GM10266 (cell line): Measurements from ENCODE around the gene CACNG4.

ENCODE experiments used
- DNase-seq: peaks from one replicate; pipeline ENCODE4 v3.0.0; 2012; ENCODE audit errors: extremely low spot score
- TF ChIP-seq, protein P1 (sequence below): IDR thresholded peaks from 2 replicates; pipeline ENCODE4 v1.5.1; 2012; ENCODE audit warnings: mild to moderate bottlenecking, low read depth; ENCODE audit not compliant: control insufficient read depth, insufficient read depth; ENCODE audit errors: missing control alignments

Gene CACNG4

DNA sequence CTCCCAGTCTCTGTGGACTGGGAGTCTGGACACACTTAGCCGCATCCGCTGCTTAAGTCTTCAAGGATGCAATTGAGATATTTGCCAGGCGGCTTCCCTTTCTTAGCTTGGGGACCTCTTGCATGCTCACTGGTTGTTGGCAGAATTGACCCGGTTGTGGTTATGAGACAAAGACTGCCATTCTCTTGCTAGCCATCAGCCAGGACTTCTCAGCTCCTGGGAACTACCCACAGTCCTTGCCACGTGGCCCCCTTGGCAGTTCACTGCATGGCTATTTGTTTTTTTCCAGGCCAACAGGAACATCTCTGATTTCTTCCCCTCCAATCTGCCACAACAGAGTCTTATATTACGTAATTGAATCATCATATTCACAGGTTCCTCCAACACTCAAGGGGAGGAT, 25.5 kb downstream of the CACNG4 start:
- TF ChIP-seq, protein P1, sequence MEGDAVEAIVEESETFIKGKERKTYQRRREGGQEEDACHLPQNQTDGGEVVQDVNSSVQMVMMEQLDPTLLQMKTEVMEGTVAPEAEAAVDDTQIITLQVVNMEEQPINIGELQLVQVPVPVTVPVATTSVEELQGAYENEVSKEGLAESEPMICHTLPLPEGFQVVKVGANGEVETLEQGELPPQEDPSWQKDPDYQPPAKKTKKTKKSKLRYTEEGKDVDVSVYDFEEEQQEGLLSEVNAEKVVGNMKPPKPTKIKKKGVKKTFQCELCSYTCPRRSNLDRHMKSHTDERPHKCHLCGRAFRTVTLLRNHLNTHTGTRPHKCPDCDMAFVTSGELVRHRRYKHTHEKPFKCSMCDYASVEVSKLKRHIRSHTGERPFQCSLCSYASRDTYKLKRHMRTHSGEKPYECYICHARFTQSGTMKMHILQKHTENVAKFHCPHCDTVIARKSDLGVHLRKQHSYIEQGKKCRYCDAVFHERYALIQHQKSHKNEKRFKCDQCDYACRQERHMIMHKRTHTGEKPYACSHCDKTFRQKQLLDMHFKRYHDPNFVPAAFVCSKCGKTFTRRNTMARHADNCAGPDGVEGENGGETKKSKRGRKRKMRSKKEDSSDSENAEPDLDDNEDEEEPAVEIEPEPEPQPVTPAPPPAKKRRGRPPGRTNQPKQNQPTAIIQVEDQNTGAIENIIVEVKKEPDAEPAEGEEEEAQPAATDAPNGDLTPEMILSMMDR = no peak
- DNase-seq = no peak

DNA sequence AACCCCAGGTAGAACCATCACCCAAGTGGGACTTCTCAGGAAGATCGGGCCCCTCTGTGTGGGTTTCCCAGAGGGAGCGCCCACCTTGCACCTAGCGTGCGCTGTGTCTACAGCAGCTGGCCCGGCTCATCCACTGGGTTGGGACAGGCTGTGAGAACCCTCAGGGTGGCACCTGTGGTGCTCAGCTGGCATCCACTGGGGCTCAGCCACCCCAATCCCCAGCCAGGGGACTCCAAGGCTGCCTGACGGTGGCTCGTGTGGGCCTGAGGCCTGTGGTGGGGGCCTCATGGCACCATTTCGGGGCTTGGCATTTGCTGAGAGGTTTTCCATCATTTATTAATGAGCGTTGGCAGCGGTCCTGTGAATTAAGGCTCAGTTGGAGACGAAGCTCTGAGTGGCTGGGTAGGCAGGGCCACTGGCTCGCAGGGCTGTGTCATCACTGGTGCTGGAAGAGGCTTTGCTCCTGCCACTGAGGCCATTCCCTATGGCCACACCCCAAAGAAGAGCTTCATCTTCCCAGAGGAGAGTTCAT, 28.5 kb downstream of the CACNG4 start:
- no peak for DNase-seq
- TF ChIP-seq, protein P1 = no peak

DNA sequence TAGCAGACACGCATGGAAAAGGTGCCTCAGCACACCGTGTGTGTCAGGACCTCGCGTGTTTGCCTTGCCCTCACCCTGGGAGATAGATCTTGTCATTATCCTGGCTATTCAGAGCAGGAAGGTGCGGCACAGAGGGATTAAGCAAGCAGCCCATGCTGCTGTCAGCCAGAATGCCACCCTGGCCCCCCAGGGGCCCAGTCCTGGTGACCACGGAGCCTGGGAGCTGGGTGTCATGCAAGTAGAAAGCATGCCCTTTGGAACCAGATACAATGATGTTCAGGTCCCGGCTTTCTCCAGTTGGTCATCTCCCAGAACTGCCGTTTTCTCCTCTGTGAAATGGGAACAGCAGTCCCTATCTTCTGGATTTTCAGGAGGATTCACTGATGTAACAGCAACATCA, 29.9 kb downstream of the CACNG4 start:
- TF ChIP-seq, protein P1 = no peak

DNA sequence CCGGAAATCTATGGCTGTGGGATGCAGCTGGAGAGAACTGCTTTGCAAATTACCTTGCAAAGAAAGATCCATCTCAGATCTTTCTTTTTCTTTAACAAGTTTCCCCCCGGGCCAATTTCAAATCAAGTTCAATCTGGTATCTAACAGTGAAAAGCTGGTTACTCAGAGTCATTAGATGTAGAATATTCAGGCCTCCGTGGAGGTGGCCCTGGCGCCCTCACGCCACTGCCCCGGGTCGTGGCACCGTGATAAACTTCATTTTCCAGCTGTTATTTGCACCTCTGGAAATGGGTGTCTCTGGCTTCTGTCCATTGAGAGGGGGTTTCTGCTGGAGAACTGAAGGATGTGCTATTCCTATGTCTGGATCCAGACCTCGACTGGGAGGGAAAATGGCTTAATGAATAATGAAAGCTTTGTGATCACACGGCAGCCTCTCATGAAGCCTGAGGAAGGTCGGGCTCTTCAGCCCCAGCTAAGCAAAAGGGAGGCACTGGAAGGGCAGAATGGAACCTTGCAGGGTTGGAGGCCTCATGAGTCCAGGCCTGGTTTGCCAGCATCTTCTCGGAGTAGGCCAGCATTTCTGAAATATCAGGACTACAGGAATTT, 30.5 kb downstream of the CACNG4 start:
- no peak for DNase-seq
- TF ChIP-seq, protein P1 = no peak

More for the DNA sequence above, 29.9 kb downstream of the CACNG4 start:
- DNase-seq = no peak

DNA sequence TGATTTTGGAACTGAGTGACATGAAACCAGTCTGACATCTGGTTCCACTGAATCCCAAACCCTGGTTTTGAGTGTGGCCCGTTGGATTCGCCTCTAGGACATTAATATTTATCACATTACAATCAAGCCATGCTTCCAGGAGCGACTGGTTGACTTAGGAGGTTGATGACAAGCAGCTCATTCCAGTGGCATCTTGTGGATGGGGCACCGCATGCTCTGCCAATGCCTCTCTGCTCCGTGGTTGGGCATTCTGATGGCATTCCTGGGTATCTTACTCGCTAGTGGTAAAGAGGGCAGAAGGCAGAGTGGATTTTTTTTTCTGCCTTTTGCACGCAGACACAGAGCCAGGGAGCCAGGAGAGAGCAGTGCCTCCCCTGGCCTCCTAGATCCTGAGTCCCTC, 31.4 kb downstream of the CACNG4 start:
- no peak for DNase-seq
- TF ChIP-seq, protein P1 = no peak

DNA sequence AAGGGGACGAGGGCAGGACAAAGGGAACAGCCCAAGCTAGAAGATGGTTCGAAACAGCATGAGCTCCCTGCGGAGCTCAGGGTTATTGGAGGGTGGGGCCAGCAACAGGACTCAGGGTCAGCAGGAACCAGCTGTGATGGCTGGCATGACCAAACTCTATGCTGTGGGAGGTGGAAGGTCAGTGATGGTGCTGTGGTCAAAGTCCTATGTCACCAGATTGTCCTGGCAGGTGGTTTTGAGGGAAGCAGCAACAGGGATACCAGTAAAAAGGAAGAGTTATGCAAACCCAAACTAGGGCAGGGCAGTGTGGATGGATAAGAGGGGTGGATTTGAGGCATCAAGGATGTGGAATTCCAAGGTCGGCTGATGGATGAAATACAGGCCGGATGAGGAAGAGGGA, 32.4 kb downstream of the CACNG4 start:
- TF ChIP-seq, protein P1 = no peak
- no peak for DNase-seq

DNA sequence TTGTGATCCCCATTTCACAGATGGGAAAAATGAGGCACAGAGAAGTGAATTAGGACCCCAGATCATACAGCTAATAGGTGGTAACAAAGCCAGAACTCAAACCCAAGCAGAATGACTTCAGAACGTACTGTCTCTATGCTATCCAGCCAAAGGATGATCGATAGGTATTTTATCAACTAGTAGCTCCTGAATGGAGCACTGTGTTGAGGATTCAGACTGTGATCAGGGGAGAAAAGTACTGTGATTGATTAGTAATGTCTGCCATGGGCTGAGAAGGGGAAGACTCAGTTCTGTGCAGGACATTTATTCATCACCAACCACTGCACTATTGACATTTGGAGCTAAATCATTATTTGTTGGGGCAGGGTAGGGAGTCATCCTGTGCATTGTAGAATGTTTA, 38.7 kb downstream of the CACNG4 start:
- TF ChIP-seq, protein P1 = no peak
- DNase-seq = no peak
